LNCAP (cell line): Measurements from ENCODE around the gene MFSD6.

ENCODE experiments used
- CTCF ChIP-seq: fragments of 450-650 bp; IDR thresholded peaks from 2 replicates; pipeline ENCODE4 v1.5.1; 2017; ENCODE audit warnings: mild to moderate bottlenecking

Gene MFSD6

GRCh38 chr2:190407246-190407661 is 901 bp upstream of the MFSD6 start:
- TF ChIP-seq CTCF = no peak

GRCh38 chr2:190408538-190409271 is 550 bp downstream of the MFSD6 start:
- TF ChIP-seq CTCF = no peak

- no peak for TF ChIP-seq CTCF
Observed at GRCh38 chr2:190409616-190410015, 1.5 kb downstream of the MFSD6 start.

GRCh38 chr2:190410166-190410565 is 2.0 kb downstream of the MFSD6 start:
- no peak for TF ChIP-seq CTCF

GRCh38 chr2:190412966-190413365 is 4.8 kb downstream of the MFSD6 start:
- no peak for TF ChIP-seq CTCF

- TF ChIP-seq CTCF = no peak
Observed at GRCh38 chr2:190413421-190413820, 5.3 kb downstream of the MFSD6 start.

GRCh38 chr2:190415251-190415650 is 7.1 kb downstream of the MFSD6 start:
- no peak for TF ChIP-seq CTCF
